H1 (cell line): Measurements from ENCODE around the gene NADK2. TPM values are rescaled to one million over a fixed set of nuclear protein-coding genes. Genes with fewer than 3 reads are reported as not detected.

ENCODE experiments used
- CTCF ChIA-PET: fragments of 300-600 bp; sonication (Branson Sonifier 250); formaldehyde crosslinking; loops from one replicate; lab custom pipeline; 2021; ENCODE audit not compliant: partially characterized antibody; lab: Charles Lee
- POLR2A ChIA-PET: fragments of 300-600 bp; sonication (Branson Sonifier 250); formaldehyde crosslinking; loops from one replicate; lab custom pipeline; 2021; ENCODE audit warnings: inconsistent platforms; ENCODE audit not compliant: partially characterized antibody; lab: Charles Lee
- DNase-seq, 2 experiments: peaks; one replicate each; pipeline versions ENCODE4 v3.0.0 to v3.0.0-alpha.2; 2010 to 2022; ENCODE audit warnings: low spot score in 2 of 2, low read depth in 1 of 2, mixed read lengths in 1 of 2
- FAIRE-seq: peaks from 2 replicates; lab custom pipeline; 2011; peaks lifted over from hg19 to GRCh38; lab: Jason Lieb, UNC
- H2AFZ ChIP-seq: 2 replicates; pipeline ENCODE4 v1.8.1; 2012; ENCODE audit warnings: low read length, inconsistent platforms
- H2AK5ac ChIP-seq: 2 replicates; pipeline ENCODE4 v1.6.1; 2013; ENCODE audit warnings: low read depth, low read length
- H2BK120ac ChIP-seq: replicated peaks from 2 replicates; pipeline ENCODE3; 2013; ENCODE audit warnings: low read depth, low read length, inconsistent platforms
- H2BK12ac ChIP-seq: 2 replicates; pipeline ENCODE4 v1.6.1; 2013; ENCODE audit warnings: low read depth, low read length
- H2BK15ac ChIP-seq: 2 replicates; pipeline ENCODE4 v1.6.1; 2013; ENCODE audit warnings: low read length
- H2BK20ac ChIP-seq: 2 replicates; pipeline ENCODE4 v1.6.1; 2013; ENCODE audit warnings: low read length
- H2BK5ac ChIP-seq: 2 replicates; pipeline ENCODE4 v1.6.1; 2013; ENCODE audit warnings: low read depth, low read length
- H3K14ac ChIP-seq: 2 replicates; pipeline ENCODE4 v1.6.1; 2013; ENCODE audit warnings: inconsistent platforms; ENCODE audit not compliant: insufficient read length
- H3K18ac ChIP-seq: 2 replicates; pipeline ENCODE4 v1.6.1; 2013; ENCODE audit warnings: low read length; ENCODE audit errors: extremely low read depth
- H3K23ac ChIP-seq: 2 replicates; pipeline ENCODE4 v1.6.1; 2013; ENCODE audit warnings: inconsistent platforms; ENCODE audit not compliant: insufficient read length
- H3K23me2 ChIP-seq: 2 replicates; pipeline ENCODE4 v1.6.1; 2013; ENCODE audit warnings: low read depth, low read length
- H3K27ac ChIP-seq: 2 replicates; pipeline ENCODE4 v1.6.1; 2011; ENCODE audit warnings: low read depth, low read length, inconsistent platforms
- H3K27me3 ChIP-seq, 4 experiments: replicated peaks in 1 of 4; 1 replicate in 1 of 4; 2 replicates in 3 of 4; pipeline versions ENCODE4 v1.6.1 to v1.8.1; 2011 to 2013; ENCODE audit warnings: low read length in 3 of 4, mild to moderate bottlenecking in 3 of 4, inconsistent platforms in 2 of 4, mixed read lengths in 2 of 4, moderate library complexity in 1 of 4; ENCODE audit not compliant: control insufficient read depth in 3 of 4, insufficient read depth in 3 of 4; ENCODE audit errors: extremely low read depth in 1 of 4
- H3K36me3 ChIP-seq, 4 experiments: 2 replicates each; pipeline versions ENCODE4 v1.6.1 to v1.8.1; 2011 to 2013; ENCODE audit warnings: mild to moderate bottlenecking in 4 of 4, low read length in 3 of 4, moderate library complexity in 2 of 4, control low read depth in 1 of 4, inconsistent platforms in 1 of 4; ENCODE audit not compliant: insufficient read depth in 4 of 4, control insufficient read depth in 2 of 4
- H3K4ac ChIP-seq: replicated peaks from 2 replicates; pipeline ENCODE3; 2013; ENCODE audit warnings: low read length, low read depth, mixed read lengths, inconsistent platforms; ENCODE audit not compliant: insufficient read length
- H3K4me1 ChIP-seq, 4 experiments: replicated peaks in 1 of 4; 1 replicate in 1 of 4; 2 replicates in 3 of 4; pipeline versions ENCODE4 v1.6.1 to v1.8.1; 2011 to 2013; ENCODE audit warnings: low read length in 3 of 4, inconsistent platforms in 2 of 4, mixed read lengths in 1 of 4; ENCODE audit not compliant: insufficient read depth in 4 of 4, control insufficient read depth in 3 of 4
- H3K4me2 ChIP-seq, 2 experiments: 2 replicates each; pipeline versions ENCODE4 v1.6.1 to v1.8.1; 2011 to 2013; ENCODE audit warnings: low read depth in 2 of 2, low read length in 2 of 2, control low read depth in 1 of 2, inconsistent platforms in 1 of 2, mild to moderate bottlenecking in 1 of 2; ENCODE audit not compliant: insufficient read depth in 1 of 2
- H3K4me3 ChIP-seq, 4 experiments: fragments of 200-600, 300-600 bp in 1 of 4; sonication (generic), shearing (Covaris generic), sonication (Bioruptor Twin) in 1 of 4; 2 replicates each; pipeline versions ENCODE4 v1.5.1 to v1.8.1; 2011 to 2016; ENCODE audit warnings: low read length in 4 of 4, low read depth in 3 of 4, control low read depth in 2 of 4, inconsistent platforms in 2 of 4, mild to moderate bottlenecking in 2 of 4, mixed read lengths in 1 of 4, moderate library complexity in 1 of 4; ENCODE audit not compliant: insufficient read depth in 2 of 4; ENCODE audit errors: extremely low read depth in 1 of 4
- H3K56ac ChIP-seq: replicated peaks from 2 replicates; pipeline ENCODE3; 2013; ENCODE audit warnings: low read depth, mild to moderate bottlenecking, mixed read lengths, low read length, inconsistent platforms; ENCODE audit not compliant: insufficient read length
- H3K79me1 ChIP-seq: 2 replicates; pipeline ENCODE4 v1.6.1; 2013; ENCODE audit warnings: low read depth, low read length, control low read depth
- H3K79me2 ChIP-seq, 2 experiments: 2 replicates each; pipeline versions ENCODE4 v1.6.1 to v1.8.1; 2012 to 2013; ENCODE audit warnings: low read length in 2 of 2, mild to moderate bottlenecking in 2 of 2, inconsistent platforms in 1 of 2; ENCODE audit not compliant: insufficient read depth in 2 of 2, control insufficient read depth in 1 of 2
- H3K9ac ChIP-seq, 4 experiments: replicated peaks in 1 of 4; 1 replicate in 1 of 4; 2 replicates in 3 of 4; pipeline versions ENCODE4 v1.6.1 to v1.8.1; 2011 to 2013; ENCODE audit warnings: low read depth in 3 of 4, low read length in 3 of 4, control low read depth in 2 of 4, mild to moderate bottlenecking in 2 of 4, moderate library complexity in 2 of 4, inconsistent platforms in 1 of 4; ENCODE audit errors: extremely low read depth in 1 of 4
- H3K9me3 ChIP-seq, 2 experiments: 2 replicates each; pipeline versions ENCODE4 v1.6.1 to v1.8.1; 2012 to 2013; ENCODE audit warnings: mild to moderate bottlenecking in 2 of 2, moderate library complexity in 2 of 2, control low read depth in 1 of 2, inconsistent platforms in 1 of 2, low read depth in 1 of 2, low read length in 1 of 2, mixed read lengths in 1 of 2; ENCODE audit not compliant: insufficient read depth in 2 of 2
- H4K20me1 ChIP-seq, 2 experiments: replicated peaks in 1 of 2; 2 replicates each; pipeline versions ENCODE3 to v1.8.1; 2011 to 2013; ENCODE audit warnings: inconsistent platforms in 2 of 2, low read length in 2 of 2, mild to moderate bottlenecking in 1 of 2; ENCODE audit not compliant: insufficient read depth in 2 of 2, control insufficient read depth in 1 of 2
- H4K5ac ChIP-seq: 2 replicates; pipeline ENCODE4 v1.6.1; 2013; ENCODE audit warnings: low read length, low read depth, mixed read lengths, inconsistent platforms; ENCODE audit not compliant: insufficient read length
- H4K8ac ChIP-seq: 2 replicates; pipeline ENCODE4 v1.8.0; 2013; ENCODE audit warnings: mild to moderate bottlenecking, moderate library complexity, low read length, inconsistent platforms; ENCODE audit not compliant: insufficient read depth; ENCODE audit errors: extremely low read depth
- H4K91ac ChIP-seq: replicated peaks from 2 replicates; pipeline ENCODE3; 2013; ENCODE audit warnings: low read length, mixed read lengths, inconsistent platforms; ENCODE audit not compliant: insufficient read length
- CBX5 ChIP-seq: fragments of 300-800, 300-1000 bp; sonication (generic); IDR thresholded peaks from 2 replicates; pipeline ENCODE4 v1.7.1; 2016; ENCODE audit warnings: antibody characterized with exemption, low read length, low read depth
- GABPA ChIP-seq: IDR thresholded peaks from 2 replicates; pipeline ENCODE4 v1.6.1; 2011; ENCODE audit warnings: mild to moderate bottlenecking, low read length, moderate library complexity, borderline replicate concordance; ENCODE audit not compliant: insufficient read depth
- GTF2F1 ChIP-seq: IDR thresholded peaks from 2 replicates; pipeline ENCODE4 v1.6.1; 2012; ENCODE audit warnings: low read depth, low read length, improper control_type of control experiment, borderline replicate concordance
- HDAC6 ChIP-seq: IDR thresholded peaks from one replicate; pipeline ENCODE4 v1.7.1; 2012; ENCODE audit warnings: low read depth, mild to moderate bottlenecking, inconsistent platforms, low read length, moderate library complexity
- KDM5A ChIP-seq: fragments of 200-600 bp; IDR thresholded peaks from 2 replicates; pipeline ENCODE4 v1.7.1; 2012; ENCODE audit warnings: mild to moderate bottlenecking, low read length, inconsistent platforms, mixed read lengths
- PHF8 ChIP-seq: fragments of 200-600 bp; sonication (generic); conservative IDR thresholded peaks from 2 replicates; pipeline ENCODE4 v1.7.1; 2012; ENCODE audit warnings: low read depth, mild to moderate bottlenecking, inconsistent platforms, low read length, moderate library complexity
- POU5F1 ChIP-seq: IDR thresholded peaks from 2 replicates; pipeline ENCODE4 v1.6.1; 2011; ENCODE audit warnings: low read depth, mild to moderate bottlenecking, low read length, moderate library complexity
- RAD21 ChIP-seq, 2 experiments: IDR thresholded peaks in 1 of 2; conservative IDR thresholded peaks in 1 of 2; 2 replicates each; pipeline ENCODE4 v1.6.1; 2011; ENCODE audit warnings: low read depth in 2 of 2, low read length in 2 of 2, improper control_type of control experiment in 1 of 2, inconsistent platforms in 1 of 2, mild to moderate bottlenecking in 1 of 2, moderate library complexity in 1 of 2
- SAP30 ChIP-seq: fragments of 300-600 bp; sonication (generic); IDR thresholded peaks from 2 replicates; pipeline ENCODE4 v1.7.1; 2012; ENCODE audit warnings: low read length, moderate library complexity, mild to moderate bottlenecking, inconsistent platforms; ENCODE audit not compliant: insufficient read depth, insufficient replicate concordance
- WGBS, 2 experiments: shearing (Covaris generic) in 1 of 2; methylation state at CpG; one replicate each; pipeline versions ENCODE4 v1.1.6 to v1.1.7; 2013 to 2015; ENCODE audit warnings: low lambda C conversion rate in 2 of 2, mixed read lengths in 2 of 2, inconsistent platforms in 1 of 2, low coverage in 1 of 2, missing lambda C conversion rate in 1 of 2; ENCODE audit not compliant: insufficient replicate concordance in 2 of 2, insufficient coverage in 1 of 2, insufficient read length in 1 of 2; ENCODE audit errors: extremely low coverage in 1 of 2, missing lambda C conversion rate in 1 of 2; 5-methylcytosine and 5-hydroxymethylcytosine counted together
- polyA plus RNA-seq, 7 experiments: library from polyadenylated mRNA; depleted of rRNA in 3 of 7; stranded (reverse) in 5 of 7; unstranded in 2 of 7; fragments of >200 nt in 5 of 7; fragments of 200-250 nt in 2 of 7; gene quantifications; 1 replicate in 5 of 7; 2 replicates in 1 of 7; 4 replicates in 1 of 7; pipeline versions ENCODE4 v1.2.1 to v1.2.3, GENCODE V29; 2011 to 2013; ENCODE audit warnings: missing spikeins in 2 of 7, mixed read lengths in 2 of 7
- total RNA-seq: library from RNA; stranded (reverse); fragmentation: NEBNext Ultra II Directional; extraction: Animal tissue kit (Norgen Biotek cat#: 25700); gene quantifications from 2 replicates; pipeline ENCODE4 v1.2.1, GENCODE V29; 2021
- TF ChIP-seq, protein P1 (sequence below): IDR thresholded peaks from 2 replicates; pipeline ENCODE4 v1.6.1; 2011; ENCODE audit warnings: low read depth, mild to moderate bottlenecking, low read length; ENCODE audit not compliant: insufficient read depth

Gene NADK2
- total and polyA plus RNA-seq, 2 of the 8 experiments (the other 6 are each of a cell fraction or from before 2014, with no cell fraction given), result 3.4 to 16.1 TPM

DNA sequence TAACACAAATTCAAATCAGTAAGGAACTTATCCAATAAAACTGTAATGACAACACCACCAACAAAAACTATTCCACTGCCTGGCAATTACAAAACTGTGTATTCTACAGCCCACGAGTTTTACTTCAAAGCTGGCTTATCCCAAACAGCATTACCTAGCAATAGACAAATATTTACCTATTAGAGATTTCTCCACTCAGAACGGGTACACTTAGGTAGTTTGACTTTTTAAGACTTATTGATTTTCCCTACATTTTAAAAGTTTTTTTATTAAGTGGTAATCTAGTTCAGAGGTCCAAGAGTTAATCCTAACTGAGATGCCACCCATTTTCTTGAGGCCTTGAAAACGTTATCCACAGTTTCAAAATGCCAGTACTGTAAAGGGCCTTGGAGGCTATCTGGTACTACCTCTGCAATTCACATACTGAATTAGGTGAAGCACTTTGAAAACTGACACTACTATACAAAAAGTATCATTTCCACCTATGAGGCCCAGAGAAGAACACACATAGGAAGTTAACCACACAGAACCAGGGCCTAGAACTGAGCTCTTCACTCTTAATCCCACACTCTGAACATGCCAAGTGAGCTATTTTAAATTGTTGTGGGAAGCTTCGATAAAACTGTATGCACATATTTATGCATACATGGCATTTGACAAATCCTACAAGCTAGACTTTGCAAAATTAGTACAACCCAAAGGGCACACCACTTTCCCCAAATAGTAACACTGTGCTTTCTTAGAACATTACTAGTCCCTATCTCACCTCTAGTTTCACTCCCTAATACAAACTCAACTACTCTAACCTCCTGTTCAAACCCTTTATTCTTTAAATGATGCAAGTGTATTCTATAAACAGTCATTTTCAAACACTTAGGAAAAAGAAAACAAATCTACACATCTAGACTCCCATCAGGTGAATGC, 2.1 kb downstream of the NADK2 start:
- FAIRE-seq, result no peak
- H3K27me3 ChIP-seq, result peaks cover 1 to 12% (median 6%) of the 10 kb centered on the region in 4 experiments
- no peak overlapping the region for H2BK5ac ChIP-seq
- H3K9me3 ChIP-seq, result no peaks in the 10 kb centered on the region
- H3K27ac ChIP-seq, result no peak overlapping the region
- no peak for DNase-seq
- no peak overlapping the region; a peak in 1 of 8 replicates for H3K4me3 ChIP-seq
- POLR2A ChIA-PET, result interaction anchor here (0.6 to 0.8 kb wide), 2 partner anchors 83 to 1062 kb away, joined by 3 to 4 read pairs; no protein-coding TSS in a partner anchor
- CTCF ChIA-PET, result interaction anchor here (1.2 to 1.5 kb wide), 2 partner anchors 18 to 65 kb away, joined by 3 read pairs; no protein-coding TSS in a partner anchor
- H3K9ac ChIP-seq, result no peak overlapping the region
- H3K36me3 ChIP-seq, result no peaks in the 10 kb centered on the region
- no peak overlapping the region for H3K23ac ChIP-seq
- H2BK120ac ChIP-seq, result no peak overlapping the region
- H3K18ac ChIP-seq, result no peak overlapping the region
- no peak overlapping the region for H4K8ac ChIP-seq
- no peak overlapping the region; a peak in 1 of 4 replicates for H3K4me2 ChIP-seq
- peaks cover 2% of the 10 kb centered on the region; the same call in 1 of the 2 replicates for H3K23me2 ChIP-seq
- H3K4me1 ChIP-seq, result peaks cover 3 to 4% (median 3%) of the 10 kb centered on the region in 4 experiments; a peak in 5 of 7 replicates
- no peak overlapping the region for H3K56ac ChIP-seq
- no peaks in the 10 kb centered on the region for H3K79me1 ChIP-seq
- WGBS, 2 experiments, result 89% methylated on average over 4 of the region's 4 CpGs; no CpG with 5 or more reads in 1 of the 2 experiments
- H3K4ac ChIP-seq, result no peak overlapping the region
- 0 out of 4 replicates have a peak, but pooled peaks cover 0 to 2% of the 10 kb centered on the region in 2 experiments for H3K79me2 ChIP-seq
- H3K14ac ChIP-seq, result no peak overlapping the region
- H2BK20ac ChIP-seq, result no peak overlapping the region
- TF ChIP-seq SAP30 (no peak), HDAC6 (no peak), KDM5A (no peak), GTF2F1 (no peak), PHF8 (no peak), CBX5 (no peak), POU5F1 (no peak), RAD21 (IDR thresholded peaks at IDR 0.05 in 1 of 2, conservative IDR thresholded peaks at IDR 0.05 in 1 of 2; ENCODE audit: low read depth in 2 of 2, low read length in 2 of 2) (no peak), GABPA (no peak)
- TF ChIP-seq, protein P1, sequence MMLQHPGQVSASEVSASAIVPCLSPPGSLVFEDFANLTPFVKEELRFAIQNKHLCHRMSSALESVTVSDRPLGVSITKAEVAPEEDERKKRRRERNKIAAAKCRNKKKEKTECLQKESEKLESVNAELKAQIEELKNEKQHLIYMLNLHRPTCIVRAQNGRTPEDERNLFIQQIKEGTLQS, result no peak
- TF ChIP-seq, all 59 proteins: peak for 0
- Histone ChIP-seq H4K91ac (no peak overlapping the region), H4K20me1 (no peaks in the 10 kb centered on the region), H4K5ac (no peak overlapping the region), H2AFZ (no peak overlapping the region), H2BK15ac (no peak overlapping the region), H2BK12ac (no peak overlapping the region), H2AK5ac (no peak overlapping the region)
